ENCODE measurements around the gene CLDN9. TPM values are rescaled to one million over a fixed set of nuclear protein-coding genes. Genes with fewer than 3 reads are reported as not detected.

The CLDN9 gene
- total RNA-seq, 6 donors from 2014 or later, result 0.57 to 5.9 (median 1.1) TPM

DNA sequence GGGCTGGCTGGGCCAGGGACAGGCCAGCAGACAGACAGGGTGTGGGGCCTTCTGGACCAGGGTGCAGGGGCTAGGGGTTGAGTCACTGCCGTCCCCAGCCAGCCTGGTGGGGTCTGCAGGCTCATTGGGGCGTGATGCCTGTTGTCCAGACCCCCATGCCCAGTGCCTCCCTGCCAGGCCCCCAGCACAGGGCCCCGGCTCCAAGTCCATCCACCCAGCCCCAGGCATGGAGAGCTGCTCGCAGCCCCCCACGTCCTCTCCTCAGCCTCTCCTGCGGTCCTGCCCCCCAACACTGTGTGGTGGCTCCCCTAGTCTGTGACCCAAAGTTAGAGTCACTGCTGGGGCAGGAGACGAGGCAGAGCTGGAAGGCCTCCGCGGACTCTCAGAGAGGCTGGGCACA lies 25.4 kb upstream of the CLDN9 start:
- WGBS, 2 donors, result 86% methylated on average over 5 of the region's 9 CpGs; no CpG with 5 or more reads in 1 of the 2 donors
- Histone ChIP-seq H3K4me1 (peaks cover 4 to 19% (median 12%) of the 10 kb centered on the region in 4 donors), H3K36me3 (no peaks in the 10 kb centered on the region), H3K27ac (no peak overlapping the region), H3K9me3 (no peaks in the 10 kb centered on the region), H3K27me3 (no peaks in the 10 kb centered on the region), H3K4me3 (no peak overlapping the region)
- ATAC-seq (ENCODE audit: low FRiP score in 2 of 2) (no peak), DNase-seq (peak in 1 of 2 donors; percentile 50)
- no peak for TF ChIP-seq POLR2AphosphoS5 (IDR thresholded peaks at IDR 0.05)
- no peak for TF ChIP-seq EP300 (IDR thresholded peaks at IDR 0.05)
- no peak for TF ChIP-seq POLR2A (IDR thresholded peaks at IDR 0.05)
- TF ChIP-seq, protein P1, sequence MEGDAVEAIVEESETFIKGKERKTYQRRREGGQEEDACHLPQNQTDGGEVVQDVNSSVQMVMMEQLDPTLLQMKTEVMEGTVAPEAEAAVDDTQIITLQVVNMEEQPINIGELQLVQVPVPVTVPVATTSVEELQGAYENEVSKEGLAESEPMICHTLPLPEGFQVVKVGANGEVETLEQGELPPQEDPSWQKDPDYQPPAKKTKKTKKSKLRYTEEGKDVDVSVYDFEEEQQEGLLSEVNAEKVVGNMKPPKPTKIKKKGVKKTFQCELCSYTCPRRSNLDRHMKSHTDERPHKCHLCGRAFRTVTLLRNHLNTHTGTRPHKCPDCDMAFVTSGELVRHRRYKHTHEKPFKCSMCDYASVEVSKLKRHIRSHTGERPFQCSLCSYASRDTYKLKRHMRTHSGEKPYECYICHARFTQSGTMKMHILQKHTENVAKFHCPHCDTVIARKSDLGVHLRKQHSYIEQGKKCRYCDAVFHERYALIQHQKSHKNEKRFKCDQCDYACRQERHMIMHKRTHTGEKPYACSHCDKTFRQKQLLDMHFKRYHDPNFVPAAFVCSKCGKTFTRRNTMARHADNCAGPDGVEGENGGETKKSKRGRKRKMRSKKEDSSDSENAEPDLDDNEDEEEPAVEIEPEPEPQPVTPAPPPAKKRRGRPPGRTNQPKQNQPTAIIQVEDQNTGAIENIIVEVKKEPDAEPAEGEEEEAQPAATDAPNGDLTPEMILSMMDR (IDR thresholded peaks at IDR 0.05), result no peak

- Histone ChIP-seq H3K4me1 (peaks cover 4 to 19% (median 12%) of the 10 kb centered on the region in 4 donors), H3K4me3 (no peak overlapping the region), H3K27me3 (no peaks in the 10 kb centered on the region), H3K9me3 (no peaks in the 10 kb centered on the region), H3K36me3 (no peaks in the 10 kb centered on the region), H3K27ac (no peak overlapping the region)
- no peak for ATAC-seq (ENCODE audit: low FRiP score in 2 of 2)
- DNase-seq, result peak in 1 of 2 donors; percentile 69
- WGBS, 2 donors, result 42 to 59% methylated on average over 4 to 7 of the region's 8 CpGs
- TF ChIP-seq POLR2AphosphoS5 (IDR thresholded peaks at IDR 0.05) (no peak), EP300 (IDR thresholded peaks at IDR 0.05) (no peak), POLR2A (IDR thresholded peaks at IDR 0.05) (no peak)
- TF ChIP-seq, protein P1 (IDR thresholded peaks at IDR 0.05), result no peak
Measured at GRCh38 chr16:2987833-2988232, 24.9 kb upstream of the CLDN9 start.

DNA sequence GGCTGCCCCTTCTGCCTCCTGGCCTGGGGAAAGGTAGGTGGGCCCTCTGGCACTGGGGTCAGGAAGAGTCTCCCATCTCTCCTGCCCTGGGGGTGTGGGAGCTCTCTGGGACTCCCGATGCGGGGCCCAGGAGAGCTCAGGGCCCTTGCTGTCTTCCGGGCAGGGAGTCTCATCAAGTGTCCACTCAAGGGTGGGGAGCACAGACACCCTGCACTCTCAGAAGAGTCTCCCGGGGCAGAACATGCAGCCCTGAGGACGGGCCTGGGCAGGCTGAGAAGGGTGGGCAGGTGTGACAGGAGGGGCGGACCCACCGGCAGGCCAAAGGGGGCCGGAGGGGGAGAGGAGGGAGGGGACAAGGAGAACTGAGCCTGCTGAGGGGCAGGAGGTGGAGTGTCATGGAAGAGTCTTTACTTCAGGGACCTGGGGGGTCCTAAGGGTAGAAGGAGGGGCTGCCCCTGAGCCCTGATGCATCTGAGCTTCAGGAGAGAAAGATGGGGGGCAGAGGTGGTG lies 24.1 kb upstream of the CLDN9 start:
- ATAC-seq (ENCODE audit: low FRiP score in 2 of 2) (no peak), DNase-seq (peak in 1 of 2 donors; percentile 55)
- H3K4me1 ChIP-seq, result peaks cover 4 to 13% (median 9%) of the 10 kb centered on the region in 4 donors
- H3K4me3 ChIP-seq, result no peak overlapping the region
- no peaks in the 10 kb centered on the region for H3K27me3 ChIP-seq
- H3K27ac ChIP-seq, result no peak overlapping the region
- 57 to 75% methylated on average over 7 to 8 of the region's 8 CpGs for WGBS, 2 donors
- no peak for TF ChIP-seq EP300 (IDR thresholded peaks at IDR 0.05)
- TF ChIP-seq, protein P1 (IDR thresholded peaks at IDR 0.05), result no peak
- no peak for TF ChIP-seq POLR2AphosphoS5 (IDR thresholded peaks at IDR 0.05)
- TF ChIP-seq POLR2A (IDR thresholded peaks at IDR 0.05), result no peak
- no peaks in the 10 kb centered on the region for H3K9me3 ChIP-seq
- no peaks in the 10 kb centered on the region for H3K36me3 ChIP-seq

- TF ChIP-seq EP300 (IDR thresholded peaks at IDR 0.05) (no peak), POLR2A (IDR thresholded peaks at IDR 0.05) (no peak), POLR2AphosphoS5 (IDR thresholded peaks at IDR 0.05) (no peak)
- TF ChIP-seq, protein P1 (IDR thresholded peaks at IDR 0.05), result no peak
- Histone ChIP-seq H3K27ac (no peak overlapping the region), H3K4me3 (no peak overlapping the region), H3K36me3 (no peaks in the 10 kb centered on the region), H3K4me1 (peaks cover 0 to 7% (median 1%) of the 10 kb centered on the region in 4 donors), H3K9me3 (no peaks in the 10 kb centered on the region), H3K27me3 (no peaks in the 10 kb centered on the region)
- 60 to 64% methylated on average over 7 to 8 of the region's 10 CpGs for WGBS, 2 donors
- no peak for ATAC-seq (ENCODE audit: low FRiP score in 2 of 2)
- DNase-seq, result peak; percentile 37 to 61
Measured at GRCh38 chr16:2990891-2991290, 21.8 kb upstream of the CLDN9 start.

All from upper lobe of left lung (tissue), 6 donors.